22Rv1 (cell line): ENCODE results near the gene MLXIPL.
"Not testable (repeated sequence)": the region's sequence is repeated elsewhere in the genome, so short reads cannot be mapped to it uniquely, and the experiment has no call there.

Source experiments
- H3K27ac ChIP-seq: fragments of 450-650 bp; 2 replicates; pipeline ENCODE4 v1.5.1; 2017
- ZFX ChIP-seq: fragments of 450-650 bp; IDR thresholded peaks from 2 replicates; pipeline ENCODE4 v1.6.1; 2017; ENCODE audit warnings: antibody characterized with exemption, borderline replicate concordance
- TF ChIP-seq, protein P1 (sequence below): fragments of 450-650 bp; IDR thresholded peaks from 2 replicates; pipeline ENCODE4 v1.5.1; 2017; ENCODE audit warnings: mild to moderate bottlenecking

Gene MLXIPL

DNA sequence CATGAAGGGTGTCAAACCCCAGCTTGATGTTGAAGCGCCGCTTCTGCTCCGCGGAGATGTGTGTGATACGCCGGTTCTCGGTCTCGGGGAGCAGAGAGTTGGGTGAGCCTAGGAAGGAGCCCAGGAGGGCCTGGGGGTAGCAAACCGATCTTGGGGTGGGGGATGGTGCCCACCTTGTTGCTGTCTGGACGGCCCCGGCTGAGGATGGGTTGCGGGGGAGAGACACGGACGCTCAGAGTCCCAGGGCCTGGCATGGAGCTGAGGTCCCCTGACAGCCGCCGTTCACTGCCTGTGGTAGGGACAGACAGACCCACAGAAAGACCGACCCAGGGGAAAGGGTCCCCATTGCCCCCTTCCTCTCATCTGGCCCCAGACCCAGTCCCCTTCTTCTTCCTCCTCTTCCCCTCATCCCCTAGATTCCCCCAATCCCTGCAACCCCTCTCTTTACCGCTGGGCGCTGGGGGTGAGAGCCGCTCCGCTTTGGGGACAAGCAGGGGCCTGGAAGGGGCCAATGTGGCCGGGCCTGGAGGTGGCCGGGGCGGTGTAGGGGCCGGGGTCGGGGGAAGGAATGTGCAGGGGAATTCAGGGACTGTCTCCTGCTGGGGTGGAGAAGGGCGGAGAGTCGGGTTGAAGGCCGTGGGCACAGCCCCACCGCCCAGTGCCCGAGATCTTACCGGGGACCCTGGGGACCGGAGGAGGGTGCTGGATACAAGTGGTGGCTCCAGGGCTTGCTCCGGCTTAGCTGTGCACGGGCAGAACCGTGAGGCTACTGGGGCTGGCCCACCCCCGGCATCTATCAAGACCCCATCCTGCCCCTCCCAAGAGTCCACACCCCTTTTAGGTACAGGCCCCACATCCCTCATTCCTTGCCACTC, 27.9 kb downstream of the MLXIPL start:
- TF ChIP-seq ZFX = no peak
- TF ChIP-seq, protein P1, sequence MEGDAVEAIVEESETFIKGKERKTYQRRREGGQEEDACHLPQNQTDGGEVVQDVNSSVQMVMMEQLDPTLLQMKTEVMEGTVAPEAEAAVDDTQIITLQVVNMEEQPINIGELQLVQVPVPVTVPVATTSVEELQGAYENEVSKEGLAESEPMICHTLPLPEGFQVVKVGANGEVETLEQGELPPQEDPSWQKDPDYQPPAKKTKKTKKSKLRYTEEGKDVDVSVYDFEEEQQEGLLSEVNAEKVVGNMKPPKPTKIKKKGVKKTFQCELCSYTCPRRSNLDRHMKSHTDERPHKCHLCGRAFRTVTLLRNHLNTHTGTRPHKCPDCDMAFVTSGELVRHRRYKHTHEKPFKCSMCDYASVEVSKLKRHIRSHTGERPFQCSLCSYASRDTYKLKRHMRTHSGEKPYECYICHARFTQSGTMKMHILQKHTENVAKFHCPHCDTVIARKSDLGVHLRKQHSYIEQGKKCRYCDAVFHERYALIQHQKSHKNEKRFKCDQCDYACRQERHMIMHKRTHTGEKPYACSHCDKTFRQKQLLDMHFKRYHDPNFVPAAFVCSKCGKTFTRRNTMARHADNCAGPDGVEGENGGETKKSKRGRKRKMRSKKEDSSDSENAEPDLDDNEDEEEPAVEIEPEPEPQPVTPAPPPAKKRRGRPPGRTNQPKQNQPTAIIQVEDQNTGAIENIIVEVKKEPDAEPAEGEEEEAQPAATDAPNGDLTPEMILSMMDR = no peak
- H3K27ac ChIP-seq = no peak overlapping the region

DNA sequence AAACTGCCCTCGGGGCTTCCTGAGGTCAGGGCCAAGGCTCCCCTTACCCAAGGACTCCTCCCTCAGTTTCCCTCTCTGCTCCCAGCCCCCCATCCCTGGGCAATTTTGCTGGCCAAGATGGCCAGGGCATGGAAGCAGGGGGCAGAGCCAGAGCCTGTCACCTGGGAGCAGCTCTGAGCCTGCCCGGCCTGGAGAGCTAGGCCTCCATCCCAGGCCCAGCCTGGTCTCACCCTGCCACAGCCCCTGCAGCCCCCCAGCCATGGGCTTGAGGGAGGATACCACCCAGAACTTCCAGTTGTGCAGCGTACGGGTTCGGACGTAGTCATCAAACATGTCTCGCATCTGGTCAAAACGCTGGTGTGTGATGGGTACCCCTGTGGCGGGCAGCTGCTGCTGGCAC, 29.0 kb downstream of the MLXIPL start:
- TF ChIP-seq, protein P1 = no peak
- TF ChIP-seq ZFX = no peak
- H3K27ac ChIP-seq = no peak overlapping the region

DNA sequence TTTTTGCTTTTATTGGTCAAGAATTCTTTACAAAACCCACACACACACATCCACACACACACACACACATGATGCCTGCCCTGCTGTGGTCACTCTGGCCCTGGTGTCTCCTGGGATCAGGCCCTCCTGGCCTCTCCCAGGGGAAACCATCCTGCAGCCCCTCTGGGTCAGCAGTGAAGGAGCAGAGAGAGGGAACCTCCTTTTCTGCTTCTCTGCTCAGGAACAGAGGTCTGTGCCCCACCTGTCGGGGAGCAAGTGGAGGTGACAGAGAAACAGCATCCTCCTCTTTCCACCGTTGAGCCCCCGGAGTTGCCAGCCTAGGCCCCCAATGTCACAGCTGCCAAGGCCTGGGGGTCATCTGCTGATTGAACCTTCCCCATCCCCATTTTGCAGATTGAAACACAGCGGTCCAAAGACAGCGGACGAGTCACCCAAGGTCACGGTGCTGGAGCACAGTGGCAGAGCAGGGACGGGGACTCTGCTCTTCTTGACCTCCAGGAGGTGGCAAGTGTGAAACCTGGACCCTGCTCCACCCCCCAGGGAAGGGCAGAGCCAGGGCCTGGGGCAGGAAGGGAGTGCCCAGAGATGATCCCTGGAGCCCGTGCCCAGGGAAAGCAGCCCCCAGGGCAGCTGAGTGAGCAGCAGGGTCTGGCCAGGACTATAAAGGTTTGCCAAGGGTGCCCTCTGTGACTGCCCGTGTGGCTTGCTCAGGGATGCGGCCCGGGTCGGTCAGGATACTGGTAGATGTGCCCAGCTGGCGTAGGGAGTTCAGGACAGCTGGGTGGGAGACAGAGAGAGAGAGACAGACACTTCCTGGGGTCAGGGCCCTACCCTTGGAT, 30.9 kb downstream of the MLXIPL start:
- no peak overlapping the region for H3K27ac ChIP-seq
- no peak for TF ChIP-seq ZFX
- TF ChIP-seq, protein P1 = no peak

DNA sequence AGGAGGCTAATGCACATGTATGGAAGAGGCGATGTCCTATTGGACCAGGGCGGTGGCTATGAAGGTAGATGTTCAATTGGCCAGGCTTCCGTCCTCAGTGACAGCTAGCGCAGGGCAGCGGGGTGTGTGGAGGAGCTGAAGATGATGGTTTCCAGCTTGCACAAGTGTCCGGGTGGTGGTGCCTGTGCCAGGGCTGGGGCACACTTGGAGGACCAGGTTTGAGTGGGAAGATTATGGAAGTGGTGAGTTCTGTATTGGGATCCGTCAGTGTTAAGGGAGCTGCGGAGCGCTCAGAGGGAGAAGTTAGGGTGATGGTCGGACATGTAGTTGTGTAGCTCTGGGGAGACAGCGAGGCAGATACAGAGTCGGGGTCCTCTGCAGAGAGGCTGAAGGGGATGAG, 37.4 kb downstream of the MLXIPL start:
- TF ChIP-seq, protein P1 = no peak
- no peak overlapping the region for H3K27ac ChIP-seq

DNA sequence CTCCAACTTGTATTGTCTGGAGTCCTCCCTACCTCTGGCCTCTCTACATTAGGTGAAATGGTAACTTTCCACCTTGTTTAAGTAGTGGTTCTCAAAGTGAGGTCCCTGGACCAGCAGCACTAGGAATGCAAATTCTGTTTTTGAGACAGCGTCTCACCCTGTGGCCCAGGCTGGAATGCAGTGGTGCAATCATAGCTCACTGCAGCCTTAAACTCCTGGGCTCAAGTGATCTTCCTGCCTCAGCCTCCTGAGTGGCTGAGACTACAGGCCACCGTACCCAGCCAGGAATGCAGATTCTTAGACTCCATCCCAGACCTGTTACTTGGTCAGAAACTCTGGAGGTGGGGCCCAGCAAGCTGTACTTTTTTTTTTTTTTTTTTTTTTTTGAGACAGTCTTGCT, 39.1 kb downstream of the MLXIPL start:
- no peak for TF ChIP-seq ZFX
- TF ChIP-seq, protein P1 = no peak
- H3K27ac ChIP-seq = no peak overlapping the region

DNA sequence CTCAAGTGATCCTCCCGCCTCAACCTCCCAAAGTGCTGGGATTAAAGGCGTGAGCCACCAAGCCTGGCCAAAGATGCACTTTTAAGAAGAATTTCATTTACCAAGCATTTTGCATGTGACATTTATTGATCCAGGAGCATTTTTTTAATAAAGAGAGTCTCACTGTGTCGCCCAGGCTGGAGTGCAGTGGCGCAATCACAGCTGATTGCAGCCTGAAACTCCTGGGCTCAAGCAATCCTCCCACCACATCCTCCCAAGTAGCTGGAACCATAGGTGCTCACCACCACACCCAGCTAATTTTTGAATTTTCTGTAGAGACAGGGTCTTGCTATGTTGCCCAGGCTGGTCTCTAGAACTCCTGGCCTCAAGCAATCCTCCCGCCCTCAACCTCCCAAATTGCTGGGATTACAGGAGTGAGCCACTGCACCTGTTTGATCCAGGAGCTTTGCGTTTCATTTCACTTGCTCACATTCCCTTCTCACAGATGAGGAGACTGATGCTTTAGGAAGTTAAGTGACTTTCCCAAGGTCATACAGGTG, 41.6 kb downstream of the MLXIPL start:
- TF ChIP-seq, protein P1 = no peak
- TF ChIP-seq ZFX = no peak
- no peak overlapping the region for H3K27ac ChIP-seq

DNA sequence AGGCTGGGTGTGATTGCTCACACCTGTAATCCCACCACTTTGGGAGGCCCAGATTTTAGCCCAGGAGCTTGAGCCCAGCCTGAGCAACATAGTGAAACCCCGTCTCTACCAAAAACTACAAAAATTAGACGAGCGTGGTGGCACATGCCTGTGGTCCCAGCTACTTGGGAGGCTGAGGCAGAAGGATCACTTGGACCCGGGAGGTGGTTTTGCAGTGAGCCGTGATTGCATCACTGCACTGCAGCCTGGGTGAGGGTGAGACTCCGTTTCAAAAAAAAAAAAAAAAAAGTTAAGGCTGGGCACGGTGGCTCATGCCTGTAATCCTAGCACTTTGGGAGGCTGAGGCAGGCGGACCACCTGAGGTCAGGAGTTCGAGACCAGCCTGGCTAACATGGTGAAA, 43.3 kb downstream of the MLXIPL start:
- H3K27ac ChIP-seq = not testable (repeated sequence)
